Measurements from ENCODE around the gene GGTA1.
"Not testable (repeated sequence)": the region's sequence is repeated elsewhere in the genome, so short reads cannot be mapped to it uniquely, and the experiment has no call there.

Gene GGTA1

GRCh38 chr9:121527371-121527770 is 27.7 kb upstream of the GGTA1 start:
- H3K4me1 ChIP-seq (ENCODE audit: insufficient read depth, low read length), result no peaks in the 10 kb centered on the region
- H3K4me3 ChIP-seq (ENCODE audit: low read length), result no peak overlapping the region
- H3K9me3 ChIP-seq (ENCODE audit: insufficient read depth, low read depth, low read length), result no peaks in the 10 kb centered on the region
- H3K9ac ChIP-seq (ENCODE audit: low read depth, low read length), result no peak overlapping the region
- no peaks in the 10 kb centered on the region for H3K27me3 ChIP-seq (ENCODE audit: insufficient read depth, low read length)
- no peaks in the 10 kb centered on the region for H3K36me3 ChIP-seq (ENCODE audit: insufficient read depth, low read depth, low read length)
- no peak overlapping the region for H3K27ac ChIP-seq (ENCODE audit: low read length)

GRCh38 chr9:121519688-121520087 is 20.0 kb upstream of the GGTA1 start:
- not testable (repeated sequence) for H3K4me1 ChIP-seq (ENCODE audit: insufficient read depth, low read length); H3K36me3 ChIP-seq (ENCODE audit: insufficient read depth, low read depth, low read length); H3K9ac ChIP-seq (ENCODE audit: low read depth, low read length); H3K4me3 ChIP-seq (ENCODE audit: low read length); H3K27me3 ChIP-seq (ENCODE audit: insufficient read depth, low read length); H3K9me3 ChIP-seq (ENCODE audit: insufficient read depth, low read depth, low read length); H3K27ac ChIP-seq (ENCODE audit: low read length)

GRCh38 chr9:121518634-121519033 is 19.0 kb upstream of the GGTA1 start:
- Histone ChIP-seq H3K4me3 (ENCODE audit: low read length) (no peak overlapping the region), H3K9ac (ENCODE audit: low read depth, low read length) (no peak overlapping the region), H3K4me1 (ENCODE audit: insufficient read depth, low read length) (no peaks in the 10 kb centered on the region), H3K9me3 (ENCODE audit: insufficient read depth, low read depth, low read length) (no peaks in the 10 kb centered on the region; the same call in 1 of the 2 replicates), H3K36me3 (ENCODE audit: insufficient read depth, low read depth, low read length) (no peaks in the 10 kb centered on the region), H3K27me3 (ENCODE audit: insufficient read depth, low read length) (no peaks in the 10 kb centered on the region), H3K27ac (ENCODE audit: low read length) (no peak overlapping the region)

GRCh38 chr9:121513166-121513565 is 13.5 kb upstream of the GGTA1 start:
- not testable (repeated sequence) for H3K4me1 ChIP-seq (ENCODE audit: insufficient read depth, low read length); H3K27ac ChIP-seq (ENCODE audit: low read length); H3K27me3 ChIP-seq (ENCODE audit: insufficient read depth, low read length); H3K36me3 ChIP-seq (ENCODE audit: insufficient read depth, low read depth, low read length); H3K4me3 ChIP-seq (ENCODE audit: low read length); H3K9ac ChIP-seq (ENCODE audit: low read depth, low read length); H3K9me3 ChIP-seq (ENCODE audit: insufficient read depth, low read depth, low read length)

GRCh38 chr9:121510766-121511550 is 11.3 kb upstream of the GGTA1 start:
- H3K36me3 ChIP-seq (ENCODE audit: insufficient read depth, low read depth, low read length), result no peaks in the 10 kb centered on the region
- H3K9me3 ChIP-seq (ENCODE audit: insufficient read depth, low read depth, low read length), result no peaks in the 10 kb centered on the region
- H3K4me3 ChIP-seq (ENCODE audit: low read length), result no peak overlapping the region
- peaks cover 4% of the 10 kb centered on the region; the same call in 1 of the 2 replicates for H3K27me3 ChIP-seq (ENCODE audit: insufficient read depth, low read length)
- peaks cover 3% of the 10 kb centered on the region; the same call in 1 of the 2 replicates for H3K4me1 ChIP-seq (ENCODE audit: insufficient read depth, low read length)
- no peak overlapping the region for H3K27ac ChIP-seq (ENCODE audit: low read length)
- no peak overlapping the region for H3K9ac ChIP-seq (ENCODE audit: low read depth, low read length)

GRCh38 chr9:121509180-121509579 is 9.5 kb upstream of the GGTA1 start:
- no peaks in the 10 kb centered on the region for H3K9me3 ChIP-seq (ENCODE audit: insufficient read depth, low read depth, low read length)
- H3K27ac ChIP-seq (ENCODE audit: low read length), result no peak overlapping the region
- 0 out of 2 replicates have a peak overlapping the region, but pooled peaks have one; percentile 0 for H3K4me3 ChIP-seq (ENCODE audit: low read length)
- H3K36me3 ChIP-seq (ENCODE audit: insufficient read depth, low read depth, low read length), result no peaks in the 10 kb centered on the region
- peaks cover 13% of the 10 kb centered on the region; the same call in 1 of the 2 replicates for H3K27me3 ChIP-seq (ENCODE audit: insufficient read depth, low read length)
- no peak overlapping the region for H3K9ac ChIP-seq (ENCODE audit: low read depth, low read length)
- peaks cover 6% of the 10 kb centered on the region; the same call in 1 of the 2 replicates for H3K4me1 ChIP-seq (ENCODE audit: insufficient read depth, low read length)

- Histone ChIP-seq H3K27ac (ENCODE audit: low read length) (no peak overlapping the region), H3K36me3 (ENCODE audit: insufficient read depth, low read depth, low read length) (no peaks in the 10 kb centered on the region), H3K9me3 (ENCODE audit: insufficient read depth, low read depth, low read length) (no peaks in the 10 kb centered on the region)
Observed at GRCh38 chr9:121508415-121508814, 8.8 kb upstream of the GGTA1 start.

GRCh38 chr9:121505903-121506735 is 6.5 kb upstream of the GGTA1 start:
- Histone ChIP-seq H3K9ac (ENCODE audit: low read depth, low read length) (no peak overlapping the region), H3K4me1 (ENCODE audit: insufficient read depth, low read length) (peaks cover 6% of the 10 kb centered on the region; the same call in 1 of the 2 replicates), H3K9me3 (ENCODE audit: insufficient read depth, low read depth, low read length) (no peaks in the 10 kb centered on the region), H3K4me3 (ENCODE audit: low read length) (0 out of 2 replicates have a peak overlapping the region, but pooled peaks have one; percentile 31), H3K27ac (ENCODE audit: low read length) (no peak overlapping the region), H3K27me3 (ENCODE audit: insufficient read depth, low read length) (peaks cover 38% of the 10 kb centered on the region), H3K36me3 (ENCODE audit: insufficient read depth, low read depth, low read length) (no peaks in the 10 kb centered on the region)

More at GRCh38 chr9:121508415-121508814, 8.8 kb upstream of the GGTA1 start:
- Histone ChIP-seq H3K4me1 (ENCODE audit: insufficient read depth, low read length) (peaks cover 6% of the 10 kb centered on the region; the same call in 1 of the 2 replicates), H3K27me3 (ENCODE audit: insufficient read depth, low read length) (peaks cover 18% of the 10 kb centered on the region), H3K4me3 (ENCODE audit: low read length) (no peak overlapping the region), H3K9ac (ENCODE audit: low read depth, low read length) (no peak overlapping the region)

GRCh38 chr9:121503444-121503843 is 3.8 kb upstream of the GGTA1 start:
- H3K9ac ChIP-seq (ENCODE audit: low read depth, low read length), result no peak overlapping the region
- H3K4me3 ChIP-seq (ENCODE audit: low read length), result no peak overlapping the region
- peaks cover 65% of the 10 kb centered on the region for H3K27me3 ChIP-seq (ENCODE audit: insufficient read depth, low read length)
- no peak overlapping the region for H3K27ac ChIP-seq (ENCODE audit: low read length)
- H3K9me3 ChIP-seq (ENCODE audit: insufficient read depth, low read depth, low read length), result no peaks in the 10 kb centered on the region
- no peaks in the 10 kb centered on the region for H3K36me3 ChIP-seq (ENCODE audit: insufficient read depth, low read depth, low read length)
- peaks cover 7% of the 10 kb centered on the region; the same call in 1 of the 2 replicates for H3K4me1 ChIP-seq (ENCODE audit: insufficient read depth, low read length)

- no peak overlapping the region for H3K27ac ChIP-seq (ENCODE audit: low read length)
- peaks cover 3% of the 10 kb centered on the region; the same call in 1 of the 2 replicates for H3K9me3 ChIP-seq (ENCODE audit: insufficient read depth, low read depth, low read length)
- no peaks in the 10 kb centered on the region for H3K36me3 ChIP-seq (ENCODE audit: insufficient read depth, low read depth, low read length)
- H3K27me3 ChIP-seq (ENCODE audit: insufficient read depth, low read length), result peaks cover 70% of the 10 kb centered on the region
- peaks cover 3% of the 10 kb centered on the region; the same call in 1 of the 2 replicates for H3K4me1 ChIP-seq (ENCODE audit: insufficient read depth, low read length)
- no peak overlapping the region for H3K9ac ChIP-seq (ENCODE audit: low read depth, low read length)
- H3K4me3 ChIP-seq (ENCODE audit: low read length), result peak overlapping the region; percentile 66
Observed at GRCh38 chr9:121500165-121500478, 478 bp upstream of the GGTA1 start.

- Histone ChIP-seq H3K4me1 (ENCODE audit: insufficient read depth, low read length) (0 out of 2 replicates have a peak, but pooled peaks cover 3% of the 10 kb centered on the region), H3K9me3 (ENCODE audit: insufficient read depth, low read depth, low read length) (peaks cover 3% of the 10 kb centered on the region; the same call in 1 of the 2 replicates), H3K9ac (ENCODE audit: low read depth, low read length) (no peak overlapping the region), H3K36me3 (ENCODE audit: insufficient read depth, low read depth, low read length) (no peaks in the 10 kb centered on the region), H3K4me3 (ENCODE audit: low read length) (peak overlapping the region; percentile 66), H3K27me3 (ENCODE audit: insufficient read depth, low read length) (peaks cover 65% of the 10 kb centered on the region), H3K27ac (ENCODE audit: low read length) (no peak overlapping the region)
Observed at GRCh38 chr9:121499177-121499426, 542 bp downstream of the GGTA1 start.
